Retinal pigment epithelial cell (primary cell): ENCODE results near the gene SLC12A7.

Experiments used
- DNase-seq: peaks from one replicate; pipeline ENCODE4 v3.0.0-alpha.2; 2010; ENCODE audit warnings: low read depth
- H3K4me3 ChIP-seq: 2 replicates; pipeline ENCODE4 v1.5.1; 2011; ENCODE audit warnings: mild to moderate bottlenecking, low read length, control low read depth, moderate library complexity
- TF ChIP-seq, protein P1 (sequence below): conservative IDR thresholded peaks from 2 replicates; pipeline ENCODE4 v1.5.1; 2011; ENCODE audit warnings: low read depth, low read length, control low read depth, inconsistent platforms

Gene SLC12A7

DNA sequence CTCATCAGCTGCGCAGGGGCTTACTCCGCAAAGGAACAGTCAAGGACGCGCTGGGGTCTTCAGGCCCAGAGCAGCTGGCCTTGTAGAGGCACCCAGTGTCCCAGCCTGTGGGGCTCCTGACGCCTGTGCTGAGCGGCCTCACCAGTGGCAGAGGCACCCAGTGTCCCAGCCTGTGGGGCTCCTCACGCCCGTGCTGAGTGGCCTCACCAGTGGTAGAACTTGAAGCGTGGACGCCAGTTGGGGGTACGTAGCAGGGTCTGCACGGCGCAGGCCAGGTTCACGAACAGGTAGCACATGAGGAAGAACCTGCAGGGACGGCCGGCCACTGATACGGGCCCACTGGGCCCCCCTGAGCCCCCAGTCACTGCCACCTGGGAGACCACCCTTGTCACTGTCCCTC, 35.9 kb downstream of the SLC12A7 start:
- DNase-seq = no peak
- TF ChIP-seq, protein P1, sequence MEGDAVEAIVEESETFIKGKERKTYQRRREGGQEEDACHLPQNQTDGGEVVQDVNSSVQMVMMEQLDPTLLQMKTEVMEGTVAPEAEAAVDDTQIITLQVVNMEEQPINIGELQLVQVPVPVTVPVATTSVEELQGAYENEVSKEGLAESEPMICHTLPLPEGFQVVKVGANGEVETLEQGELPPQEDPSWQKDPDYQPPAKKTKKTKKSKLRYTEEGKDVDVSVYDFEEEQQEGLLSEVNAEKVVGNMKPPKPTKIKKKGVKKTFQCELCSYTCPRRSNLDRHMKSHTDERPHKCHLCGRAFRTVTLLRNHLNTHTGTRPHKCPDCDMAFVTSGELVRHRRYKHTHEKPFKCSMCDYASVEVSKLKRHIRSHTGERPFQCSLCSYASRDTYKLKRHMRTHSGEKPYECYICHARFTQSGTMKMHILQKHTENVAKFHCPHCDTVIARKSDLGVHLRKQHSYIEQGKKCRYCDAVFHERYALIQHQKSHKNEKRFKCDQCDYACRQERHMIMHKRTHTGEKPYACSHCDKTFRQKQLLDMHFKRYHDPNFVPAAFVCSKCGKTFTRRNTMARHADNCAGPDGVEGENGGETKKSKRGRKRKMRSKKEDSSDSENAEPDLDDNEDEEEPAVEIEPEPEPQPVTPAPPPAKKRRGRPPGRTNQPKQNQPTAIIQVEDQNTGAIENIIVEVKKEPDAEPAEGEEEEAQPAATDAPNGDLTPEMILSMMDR = no peak
- no peak overlapping the region for H3K4me3 ChIP-seq

- TF ChIP-seq, protein P1 = no peak
- no peak overlapping the region for H3K4me3 ChIP-seq
- DNase-seq = no peak
Observed at GRCh38 chr5:1075555-1075881, 36.3 kb downstream of the SLC12A7 start.

DNA sequence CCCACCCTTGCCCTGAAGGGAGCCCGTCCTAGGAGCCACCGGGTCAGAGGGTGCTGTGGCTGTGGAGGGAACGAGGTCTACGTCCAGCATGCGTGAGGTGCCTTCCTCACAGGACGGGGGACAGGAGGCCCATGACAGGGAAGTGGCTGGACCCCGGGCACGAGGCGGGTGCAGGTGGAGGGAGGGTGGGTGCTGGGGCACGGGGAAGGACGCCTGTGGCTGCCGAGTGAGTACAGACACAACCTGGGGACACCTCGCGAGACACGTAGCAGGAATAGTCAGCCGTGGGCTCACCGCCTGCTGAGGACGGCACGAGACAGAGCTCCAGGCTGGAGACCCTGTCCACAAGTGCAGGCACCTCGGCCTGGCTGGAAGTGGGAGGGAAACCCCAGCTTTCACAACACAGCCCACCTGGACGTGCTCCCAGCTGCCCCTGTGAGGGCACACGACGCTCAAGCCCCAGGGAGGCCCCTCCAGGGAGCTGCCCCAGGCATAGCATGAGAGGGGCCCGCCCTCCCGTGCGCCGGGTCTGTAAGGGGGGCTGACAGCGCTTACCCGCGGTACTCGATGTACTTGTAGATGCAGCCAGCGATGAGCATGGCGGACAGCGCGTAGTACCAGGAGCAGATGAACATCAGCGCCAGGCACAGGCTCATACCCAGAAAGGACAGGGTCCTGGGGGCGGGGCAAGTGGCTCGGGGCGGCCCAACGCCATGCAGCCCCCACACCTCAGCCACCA, 36.9 kb downstream of the SLC12A7 start:
- no peak overlapping the region for H3K4me3 ChIP-seq
- DNase-seq = no peak
- TF ChIP-seq, protein P1 = no peak

GRCh38 chr5:1074226-1074625, 37.6 kb downstream of the SLC12A7 start:
- DNase-seq = no peak
- no peak overlapping the region for H3K4me3 ChIP-seq
- TF ChIP-seq, protein P1 = no peak

GRCh38 chr5:1073239-1074102, 38.4 kb downstream of the SLC12A7 start:
- DNase-seq = no peak
- TF ChIP-seq, protein P1 = no peak
- no peak overlapping the region for H3K4me3 ChIP-seq

DNA sequence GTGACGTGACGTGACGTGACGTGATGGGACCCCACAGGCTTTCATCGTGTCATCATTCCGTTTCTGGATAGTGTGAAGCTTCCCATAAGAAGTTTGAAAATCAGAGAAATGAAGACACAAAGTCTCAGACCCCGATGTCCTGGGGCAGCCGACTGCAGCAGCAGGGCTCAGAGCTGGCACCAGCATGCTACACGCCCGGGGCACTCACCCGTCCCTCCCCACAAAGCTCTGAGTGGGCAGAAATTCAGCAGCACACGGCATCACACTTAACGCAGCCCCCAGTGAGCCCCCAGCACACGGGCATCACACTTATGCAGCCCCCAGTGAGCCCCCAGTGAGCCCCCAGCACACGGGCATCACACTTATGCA, 42.2 kb downstream of the SLC12A7 start:
- no peak for DNase-seq
- H3K4me3 ChIP-seq = no peak overlapping the region
- TF ChIP-seq, protein P1 = no peak
